Gastrocnemius medialis (tissue), 4 donors: ENCODE results near the gene HOXD8. TPM values are rescaled to one million over a fixed set of nuclear protein-coding genes. Genes with fewer than 3 reads are reported as not detected.

Experiments used
- ATAC-seq, 2 donors: fragments of 150-250 bp; one replicate each; pipeline ENCODE4 v1.9.1; 2016
- DNase-seq, 2 donors: peaks; one replicate each; pipeline ENCODE4 v3.0.0-alpha.2; 2019
- H3K27ac ChIP-seq, 4 donors: fragments of 200-600 bp; sonication (generic); 1 replicate in 1 of 4; 2 replicates in 3 of 4; pipeline ENCODE4 v1.5.1; 2016 to 2018; ENCODE audit warnings: mild to moderate bottlenecking in 2 of 4, moderate library complexity in 1 of 4
- H3K27me3 ChIP-seq, 3 donors: fragments of 200-600 bp; sonication (generic) in 2 of 3; 1 replicate in 1 of 3; 2 replicates in 2 of 3; pipeline versions ENCODE4 v1.5.1 to v1.6.0; 2016 to 2019; ENCODE audit warnings: mild to moderate bottlenecking in 1 of 3, moderate library complexity in 1 of 3
- H3K36me3 ChIP-seq, 2 donors: fragments of 200-600 bp; sonication (generic) in 1 of 2; one replicate each; pipeline ENCODE4 v1.5.1; 2017 to 2018
- H3K4me1 ChIP-seq, 2 donors: fragments of 200-600 bp; sonication (generic) in 1 of 2; one replicate each; pipeline ENCODE4 v1.5.1; 2016 to 2017; ENCODE audit warnings: mild to moderate bottlenecking in 2 of 2
- H3K4me3 ChIP-seq, 4 donors: fragments of 200-600 bp; sonication (generic) in 3 of 4; 1 replicate in 1 of 4; 2 replicates in 3 of 4; pipeline ENCODE4 v1.5.1; 2016 to 2019; ENCODE audit warnings: mild to moderate bottlenecking in 2 of 4
- H3K9me3 ChIP-seq, 3 donors: fragments of 200-600 bp; sonication (generic) in 2 of 3; 1 replicate in 1 of 3; 2 replicates in 2 of 3; pipeline ENCODE4 v1.5.1; 2016 to 2019
- POLR2A ChIP-seq, 2 donors: fragments of 450-650 bp; IDR thresholded peaks; one replicate each; pipeline ENCODE4 v1.6.1; 2017; ENCODE audit warnings: antibody characterized with exemption in 2 of 2, mild to moderate bottlenecking in 2 of 2, moderate library complexity in 2 of 2
- in situ Hi-C, 4 donors: fragments of 200-750 bp; cut with MboI; loops; one replicate each; pipeline versions ENCODE4 v1.15.0 to v1.8.0; 2017; ENCODE audit warnings: low sequenced_read_pairs in 4 of 4
- intact Hi-C: fragments of 100-400 bp; cut with DNase I; formaldehyde crosslinking; loops from one replicate; pipeline ENCODE4 v1.15.1; 2023; ENCODE audit warnings: low total_unique reads
- total RNA-seq, 4 donors: library from RNA; depleted of rRNA; stranded (reverse); fragments of >200 nt; gene quantifications; one replicate each; pipeline versions ENCODE4 v1.1.0 to v1.2.3, GENCODE V29; 2016
- TF ChIP-seq, protein P1 (sequence below), 5 experiments: fragments of 450-650 bp in 3 of 5; fragments of 200-600 bp in 2 of 5; sonication (generic) in 2 of 5; IDR thresholded peaks in 4 of 5; conservative IDR thresholded peaks in 1 of 5; 1 replicate in 4 of 5; 2 replicates in 1 of 5; pipeline ENCODE4 v1.5.1; 2016 to 2019; ENCODE audit warnings: antibody characterized with exemption in 5 of 5, mild to moderate bottlenecking in 3 of 5, moderate library complexity in 3 of 5

Gene HOXD8
- total RNA-seq, 4 donors from 2014 or later, result 4.0 to 12.0 (median 7.2) TPM

- TF ChIP-seq POLR2A (IDR thresholded peaks at IDR 0.05), result no peak
Measured at GRCh38 chr2:176137906-176138305, 8.4 kb downstream of the HOXD8 start.

DNA sequence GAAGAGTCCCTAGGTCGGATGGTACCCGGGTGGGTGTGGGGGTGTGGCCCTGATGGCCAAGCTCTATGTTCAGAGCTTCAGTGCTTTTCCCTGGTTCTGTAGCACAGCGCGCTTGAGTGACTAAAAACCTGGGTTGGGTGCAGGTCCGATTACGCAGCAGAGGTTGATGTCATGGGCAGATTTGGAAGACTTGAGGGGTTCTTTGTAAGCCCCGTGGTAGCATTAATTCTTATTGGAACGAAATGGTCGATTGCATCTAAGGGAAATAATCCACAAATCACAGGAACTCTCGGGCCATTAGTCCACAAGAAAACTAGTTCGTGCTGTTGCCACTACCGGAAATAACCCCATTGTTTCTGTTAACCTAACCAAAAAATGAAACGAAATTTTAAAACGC, 9.0 kb downstream of the HOXD8 start:
- ATAC-seq (no peak), DNase-seq (no peak)
- H3K27ac ChIP-seq, result peak overlapping the region; percentile 81 to 89 (median 86)
- TF ChIP-seq, protein P1, sequence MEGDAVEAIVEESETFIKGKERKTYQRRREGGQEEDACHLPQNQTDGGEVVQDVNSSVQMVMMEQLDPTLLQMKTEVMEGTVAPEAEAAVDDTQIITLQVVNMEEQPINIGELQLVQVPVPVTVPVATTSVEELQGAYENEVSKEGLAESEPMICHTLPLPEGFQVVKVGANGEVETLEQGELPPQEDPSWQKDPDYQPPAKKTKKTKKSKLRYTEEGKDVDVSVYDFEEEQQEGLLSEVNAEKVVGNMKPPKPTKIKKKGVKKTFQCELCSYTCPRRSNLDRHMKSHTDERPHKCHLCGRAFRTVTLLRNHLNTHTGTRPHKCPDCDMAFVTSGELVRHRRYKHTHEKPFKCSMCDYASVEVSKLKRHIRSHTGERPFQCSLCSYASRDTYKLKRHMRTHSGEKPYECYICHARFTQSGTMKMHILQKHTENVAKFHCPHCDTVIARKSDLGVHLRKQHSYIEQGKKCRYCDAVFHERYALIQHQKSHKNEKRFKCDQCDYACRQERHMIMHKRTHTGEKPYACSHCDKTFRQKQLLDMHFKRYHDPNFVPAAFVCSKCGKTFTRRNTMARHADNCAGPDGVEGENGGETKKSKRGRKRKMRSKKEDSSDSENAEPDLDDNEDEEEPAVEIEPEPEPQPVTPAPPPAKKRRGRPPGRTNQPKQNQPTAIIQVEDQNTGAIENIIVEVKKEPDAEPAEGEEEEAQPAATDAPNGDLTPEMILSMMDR (IDR thresholded peaks at IDR 0.05 in 4 of 5, conservative IDR thresholded peaks at IDR 0.05 in 1 of 5), result no peak
- no peak for TF ChIP-seq POLR2A (IDR thresholded peaks at IDR 0.05)
- no peaks in the 10 kb centered on the region for H3K9me3 ChIP-seq
- H3K4me1 ChIP-seq, result peaks cover 17 to 19% of the 10 kb centered on the region in 2 donors
- in situ Hi-C loops, result loop anchor here in 3 of 4 donors (25.0 kb wide), 2 partner anchors 674 to 1024 kb away; no protein-coding TSS in a partner anchor
- H3K36me3 ChIP-seq, result no peaks in the 10 kb centered on the region
- H3K27me3 ChIP-seq, result peaks cover 0 to 22% (median 20%) of the 10 kb centered on the region in 3 donors
- intact Hi-C loops, result no loop called here
- H3K4me3 ChIP-seq, result peak overlapping the region; percentile 61 to 80 (median 74)

More at GRCh38 chr2:176137906-176138305, 8.4 kb downstream of the HOXD8 start:
- no peaks in the 10 kb centered on the region for H3K36me3 ChIP-seq
- in situ Hi-C loops (loop anchor here in 3 of 4 donors (25.0 kb wide), 2 partner anchors 674 to 1024 kb away; no protein-coding TSS in a partner anchor), intact Hi-C loops (no loop called here)
- H3K27me3 ChIP-seq, result peaks cover 0 to 24% (median 20%) of the 10 kb centered on the region in 3 donors
- H3K4me3 ChIP-seq, result peak overlapping the region; percentile 23 to 80 (median 74)
- DNase-seq (no peak), ATAC-seq (no peak)
- H3K9me3 ChIP-seq, result no peaks in the 10 kb centered on the region
- H3K27ac ChIP-seq, result peak overlapping the region; percentile 81 to 89 (median 86)
- H3K4me1 ChIP-seq, result peaks cover 17 to 19% of the 10 kb centered on the region in 2 donors

DNA sequence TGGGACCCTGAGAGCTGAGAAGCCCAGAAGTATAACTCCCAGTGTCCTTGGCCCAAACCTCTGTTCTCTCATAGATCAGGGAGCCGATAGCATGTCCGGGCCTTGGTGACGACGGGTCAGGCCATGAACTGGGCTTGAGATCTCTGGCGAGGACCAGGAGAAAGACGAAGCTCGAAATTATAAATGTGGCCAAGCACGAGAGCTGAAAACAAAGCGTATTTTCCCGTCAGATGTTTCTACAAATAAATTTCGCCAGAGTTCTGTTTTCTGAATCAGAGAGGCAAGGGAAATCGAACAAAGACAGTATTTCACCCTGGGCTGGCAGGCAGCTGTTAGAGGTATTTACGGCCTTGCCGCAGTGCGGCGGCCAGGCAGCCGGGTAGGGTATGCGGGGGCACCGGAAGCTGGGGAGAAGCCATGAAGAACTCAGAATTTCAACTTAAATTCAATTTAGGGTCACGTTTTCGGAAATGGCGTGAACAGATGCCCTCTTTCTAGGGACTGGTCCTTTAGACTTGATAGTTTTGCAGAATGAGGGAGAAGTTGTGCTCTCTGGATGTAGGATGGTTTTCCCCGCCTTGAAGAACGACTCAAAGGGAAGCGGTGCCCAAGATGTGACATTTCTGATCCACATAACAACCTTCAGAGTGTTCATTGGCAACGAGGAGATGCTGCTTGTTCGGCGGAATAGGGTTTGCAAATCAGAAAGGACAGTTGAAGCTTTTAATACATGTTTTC, 9.6 kb downstream of the HOXD8 start:
- no peak for DNase-seq
- Histone ChIP-seq H3K9me3 (no peaks in the 10 kb centered on the region), H3K27ac (peak overlapping the region; percentile 81 to 89 (median 86)), H3K4me1 (peaks cover 17 to 22% of the 10 kb centered on the region in 2 donors), H3K4me3 (peak overlapping the region; percentile 61 to 80 (median 74)), H3K27me3 (peaks cover 0 to 20% (median 19%) of the 10 kb centered on the region in 3 donors), H3K36me3 (no peaks in the 10 kb centered on the region)
- ATAC-seq, result no peak
- intact Hi-C loops (no loop called here), in situ Hi-C loops (loop anchor here in 3 of 4 donors (25.0 kb wide), 2 partner anchors 673 to 1023 kb away; no protein-coding TSS in a partner anchor)
- TF ChIP-seq, protein P1 (IDR thresholded peaks at IDR 0.05 in 4 of 5, conservative IDR thresholded peaks at IDR 0.05 in 1 of 5), result no peak
- no peak for TF ChIP-seq POLR2A (IDR thresholded peaks at IDR 0.05)

GRCh38 chr2:176139661-176140512, 10.4 kb downstream of the HOXD8 start:
- H3K27ac ChIP-seq, result peak overlapping the region; percentile 81 to 89 (median 86)
- TF ChIP-seq, protein P1 (IDR thresholded peaks at IDR 0.05 in 4 of 5, conservative IDR thresholded peaks at IDR 0.05 in 1 of 5), result no peak
- peak in 1 of 2 donors; percentile 19 for TF ChIP-seq POLR2A (IDR thresholded peaks at IDR 0.05)
- DNase-seq (no peak), ATAC-seq (peak; percentile 18 to 19)
- H3K9me3 ChIP-seq, result no peaks in the 10 kb centered on the region
- H3K27me3 ChIP-seq, result peaks cover 0 to 20% (median 19%) of the 10 kb centered on the region in 3 donors
- intact Hi-C loops (loop anchor here (1.0 to 5.0 kb wide), 5 partner anchors 47 to 498 kb away; partner anchors contain the start of genes HOXD1 and MTX2), in situ Hi-C loops (loop anchor here in 3 of 4 donors (5.0 to 25.0 kb wide), 5 partner anchors 312 to 1022 kb away; no protein-coding TSS in a partner anchor)
- no peaks in the 10 kb centered on the region for H3K36me3 ChIP-seq
- H3K4me1 ChIP-seq, result peaks cover 16 to 20% of the 10 kb centered on the region in 2 donors
- peak overlapping the region; percentile 61 to 80 (median 74) for H3K4me3 ChIP-seq
